Activated CD4-positive, alpha-beta T cell treated with anti-CD3 and anti-CD28 coated beads for 36 hours (primary cell): ENCODE data around the gene PTPN18. TPM values are rescaled to one million over a fixed set of nuclear protein-coding genes. Genes with fewer than 3 reads are reported as not detected.

Experiments used
- ATAC-seq: fragments of 200-7000 bp; cut with Tn5 transposase; one replicate; pipeline ENCODE4 v1.10.0; 2021; ENCODE audit warnings: mild to moderate bottlenecking, moderate library complexity
- CTCF ChIA-PET: fragments of 350-600 bp; sonication (Branson Sonifier 250); formaldehyde crosslinking; loops from one replicate; lab custom pipeline; 2021; ENCODE audit warnings: antibody characterized with exemption; lab: Charles Lee
- POLR2A ChIA-PET: fragments of 350-600 bp; sonication (Branson Sonifier 250); formaldehyde crosslinking; loops from one replicate; lab custom pipeline; 2021; ENCODE audit warnings: antibody characterized with exemption, inconsistent platforms; lab: Charles Lee
- DNase-seq: peaks from one replicate; pipeline ENCODE4 v3.0.0-alpha.2; 2020
- H3K27ac Mint-ChIP-seq: one replicate; pipeline ENCODE4 v1.8.0; 2021; ENCODE audit warnings: mixed read lengths
- H3K27me3 Mint-ChIP-seq: one replicate; pipeline ENCODE4 v1.8.0; 2021; ENCODE audit warnings: mixed read lengths
- H3K36me3 Mint-ChIP-seq: one replicate; pipeline ENCODE4 v1.8.0; 2021; ENCODE audit warnings: low read depth, mixed read lengths
- H3K4me1 Mint-ChIP-seq: one replicate; pipeline ENCODE4 v1.8.0; 2021; ENCODE audit warnings: mixed read lengths
- H3K4me3 Mint-ChIP-seq: one replicate; pipeline ENCODE4 v1.8.0; 2021; ENCODE audit warnings: mild to moderate bottlenecking, moderate library complexity, mixed read lengths
- H3K9me3 Mint-ChIP-seq: one replicate; pipeline ENCODE4 v1.8.0; 2021; ENCODE audit warnings: low read depth, mixed read lengths
- intact Hi-C, 2 experiments: fragments of 100-400 bp; cut with DNase I in 1 of 2; cut with micrococcal nuclease in 1 of 2; formaldehyde crosslinking; loops; one replicate each; pipeline versions ENCODE4 v1.14.2 to v1.15.1; 2022 to 2024; cut with DNase I, micrococcal nuclease
- total RNA-seq, 2 experiments: library from RNA; stranded (reverse); gene quantifications; one replicate each; pipeline ENCODE4 v1.2.3, GENCODE V29; 2021

The PTPN18 gene
- total RNA-seq, 2 experiments from 2014 or later, result 41.6 to 49.3 TPM

- ChIA-PET CTCF (interaction anchor here (0.6 to 3.4 kb wide), 9 partner anchors 9 to 1850 kb away, joined by 3 to 40 read pairs (median 4); partner anchors contain the start of genes MZT2B and SMPD4), POLR2A (interaction anchor here (0.7 to 2.4 kb wide), 3 partner anchors 8 to 160 kb away, joined by 3 to 7 read pairs (median 4); partner anchors contain the start of gene SMPD4)
- H3K4me1 Mint-ChIP-seq, result peaks cover 31% of the 10 kb centered on the region
- H3K4me3 Mint-ChIP-seq, result peak overlapping the region; percentile 98
- ATAC-seq, result no peak
- H3K36me3 Mint-ChIP-seq, result peaks cover 51% of the 10 kb centered on the region
- peak overlapping the region; percentile 100 for H3K27ac Mint-ChIP-seq
- intact Hi-C loops, result loop anchor here (1.0 to 10.0 kb wide), 11 partner anchors 14 to 1151 kb away; partner anchors contain the start of genes MZT2A (in 2 of the 2), FAM168B (in 1 of the 2), GPR148 (in 1 of the 2) and PTPN18 (in 1 of the 2)
- H3K9me3 Mint-ChIP-seq, result no peaks in the 10 kb centered on the region
- no peaks in the 10 kb centered on the region for H3K27me3 Mint-ChIP-seq
- DNase-seq, result peak; percentile 52
Observed at GRCh38 chr2:130341562-130342019, 14.3 kb upstream of the PTPN18 start.

GRCh38 chr2:130342020-130342532 is 13.8 kb upstream of the PTPN18 start:
- H3K27ac Mint-ChIP-seq, result peak overlapping the region; percentile 100
- ChIA-PET CTCF (interaction anchor here (0.6 to 3.4 kb wide), 9 partner anchors 10 to 765 kb away, joined by 3 to 40 read pairs (median 4); partner anchors contain the start of genes MZT2B and SMPD4), POLR2A (interaction anchor here (0.7 to 2.4 kb wide), 6 partner anchors 9 to 623 kb away, joined by 3 to 7 read pairs (median 4); partner anchors contain the start of gene SMPD4)
- ATAC-seq (peak; percentile 78), DNase-seq (peak; percentile 90)
- intact Hi-C loops, result loop anchor here (1.0 to 10.0 kb wide), 11 partner anchors 13 to 1151 kb away; partner anchors contain the start of genes MZT2A (in 2 of the 2), FAM168B (in 1 of the 2), GPR148 (in 1 of the 2) and PTPN18 (in 1 of the 2)
- peak overlapping the region; percentile 98 for H3K4me3 Mint-ChIP-seq
- no peaks in the 10 kb centered on the region for H3K27me3 Mint-ChIP-seq
- peaks cover 55% of the 10 kb centered on the region for H3K36me3 Mint-ChIP-seq
- no peaks in the 10 kb centered on the region for H3K9me3 Mint-ChIP-seq
- peaks cover 29% of the 10 kb centered on the region for H3K4me1 Mint-ChIP-seq

DNA sequence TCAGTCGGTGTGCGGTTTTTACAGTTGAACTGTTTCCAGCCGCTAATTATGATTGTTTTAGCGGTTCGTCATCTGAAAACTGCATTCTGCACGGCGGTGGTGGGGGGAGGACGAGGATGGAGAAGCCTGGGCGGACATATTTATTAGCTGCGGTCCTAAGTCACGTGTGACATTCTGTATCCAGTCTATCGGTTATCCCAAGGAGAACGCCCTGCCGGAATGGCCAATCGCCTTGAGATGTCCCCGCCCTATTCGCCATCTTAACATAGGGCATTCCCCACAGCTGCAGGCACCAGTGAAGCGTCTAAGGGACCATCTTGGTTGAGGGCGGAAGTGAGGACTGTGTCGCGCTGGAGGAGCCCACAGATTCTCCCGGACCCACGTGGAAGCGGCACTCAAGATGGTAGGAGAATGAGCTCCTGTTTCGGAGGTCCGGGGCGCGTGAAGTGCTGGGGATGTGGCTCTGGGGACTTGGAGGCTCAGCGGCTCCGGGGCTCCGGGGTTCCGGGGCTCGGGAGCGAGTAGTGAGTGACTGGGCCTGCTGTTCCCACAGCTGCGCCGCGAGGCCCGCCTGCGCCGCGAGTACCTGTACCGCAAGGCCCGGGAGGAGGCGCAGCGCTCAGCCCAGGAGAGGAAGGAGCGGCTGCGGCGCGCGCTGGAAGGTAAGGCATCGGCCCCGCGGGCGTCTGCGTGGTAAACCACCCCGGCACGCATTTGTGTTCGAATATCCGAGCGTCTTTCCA is 13.2 kb upstream of the PTPN18 start, which contains the start of gene IMP4:
IMP4 (plus strand) TSS at position 365 of the 743 bp plus-strand sequence; CDS start at position 401, 36 bp downstream.
- CTCF ChIA-PET, result interaction anchor here (0.6 to 3.4 kb wide), 9 partner anchors 10 to 764 kb away, joined by 3 to 40 read pairs (median 4); partner anchors contain the start of genes MZT2B and SMPD4
- DNase-seq (peak; percentile 96), ATAC-seq (peak; percentile 92)
- peaks cover 28% of the 10 kb centered on the region for H3K4me1 Mint-ChIP-seq
- peak within 1 kb of the TSS; percentile 98 for H3K4me3 Mint-ChIP-seq
- intact Hi-C loops, result loop anchor here (1.0 to 10.0 kb wide), 11 partner anchors 13 to 1150 kb away; partner anchors contain the start of genes MZT2A (in 2 of the 2), FAM168B (in 1 of the 2), GPR148 (in 1 of the 2) and PTPN18 (in 1 of the 2)
- peaks cover 62% of the 10 kb centered on the region for H3K36me3 Mint-ChIP-seq
- H3K9me3 Mint-ChIP-seq, result no peaks in the 10 kb centered on the region
- peak within 1 kb of the TSS; percentile 100 for H3K27ac Mint-ChIP-seq
- no peaks in the 10 kb centered on the region for H3K27me3 Mint-ChIP-seq
- POLR2A ChIA-PET, result interaction anchor here (0.8 to 2.4 kb wide), 5 partner anchors 10 to 622 kb away, joined by 3 to 7 read pairs (median 4); partner anchors contain the start of gene SMPD4

GRCh38 chr2:130344578-130344977 is 11.3 kb upstream of the PTPN18 start:
- Mint-ChIP-seq H3K36me3 (peaks cover 65% of the 10 kb centered on the region), H3K9me3 (no peaks in the 10 kb centered on the region), H3K4me1 (peaks cover 34% of the 10 kb centered on the region), H3K4me3 (peak overlapping the region; percentile 98), H3K27me3 (no peaks in the 10 kb centered on the region), H3K27ac (no peak overlapping the region)
- ChIA-PET CTCF (interaction anchor here (1.4 kb wide), 1 partner anchor 453 kb away, joined by 3 read pairs; no protein-coding TSS in a partner anchor), POLR2A (interaction anchor here (0.9 to 1.1 kb wide), 2 partner anchors 9 kb away, joined by 3 read pairs; no protein-coding TSS in a partner anchor)
- intact Hi-C loops, result loop anchor here (5.0 to 10.0 kb wide), 3 partner anchors 383 to 1148 kb away; partner anchors contain the start of genes GPR148 (in 1 of the 2) and MZT2A (in 1 of the 2)
- DNase-seq (no peak), ATAC-seq (no peak)

DNA sequence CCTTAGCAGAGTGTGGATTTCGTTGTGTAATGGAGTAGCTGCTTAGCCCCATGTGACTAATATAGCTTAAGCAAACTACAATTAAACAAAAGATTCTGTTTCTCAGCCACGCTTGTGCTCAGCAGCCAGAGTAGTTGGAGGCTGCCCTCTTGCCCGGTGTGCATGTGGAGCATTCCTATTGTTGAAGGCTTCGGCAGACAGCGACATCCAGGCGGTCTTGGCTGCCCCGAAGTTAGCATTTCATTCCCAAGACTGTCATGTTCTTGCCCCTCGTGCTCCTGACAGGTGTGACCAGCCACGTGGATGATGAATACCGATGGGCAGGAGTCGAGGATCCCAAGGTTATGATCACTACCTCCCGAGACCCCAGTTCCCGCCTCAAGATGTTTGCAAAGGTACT is 10.8 kb upstream of the PTPN18 start:
- Mint-ChIP-seq H3K4me1 (peaks cover 36% of the 10 kb centered on the region), H3K4me3 (peak overlapping the region; percentile 98), H3K36me3 (peaks cover 63% of the 10 kb centered on the region), H3K27me3 (no peaks in the 10 kb centered on the region), H3K9me3 (no peaks in the 10 kb centered on the region), H3K27ac (no peak overlapping the region)
- CTCF ChIA-PET, result interaction anchor here (1.4 kb wide), 1 partner anchor 452 kb away, joined by 3 read pairs; no protein-coding TSS in a partner anchor
- DNase-seq (no peak), ATAC-seq (no peak)
- POLR2A ChIA-PET, result interaction anchor here (1.1 kb wide), 1 partner anchor 9 kb away, joined by 3 read pairs; no protein-coding TSS in a partner anchor
- intact Hi-C loops, result loop anchor here in 1 of 2 experiments (10.0 kb wide), 1 partner anchor 480 kb away; no protein-coding TSS in a partner anchor

DNA sequence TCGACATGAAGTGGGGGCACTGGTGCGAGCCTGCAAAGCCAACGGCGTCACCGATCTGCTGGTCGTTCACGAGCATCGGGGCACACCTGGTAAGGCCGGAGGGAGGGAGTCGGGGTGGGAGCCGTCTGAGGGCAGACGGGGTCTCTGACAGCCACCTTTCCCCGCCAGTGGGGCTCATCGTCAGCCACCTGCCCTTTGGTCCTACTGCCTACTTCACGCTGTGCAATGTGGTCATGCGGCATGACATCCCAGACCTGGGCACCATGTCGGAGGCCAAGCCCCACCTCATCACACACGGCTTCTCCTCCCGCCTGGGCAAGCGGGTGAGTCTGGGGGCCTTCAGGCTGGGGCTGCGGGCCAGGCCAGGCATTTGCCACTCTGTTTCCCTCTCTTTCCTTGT is 10.2 kb upstream of the PTPN18 start:
- DNase-seq (no peak), ATAC-seq (no peak)
- intact Hi-C loops, result loop anchor here in 1 of 2 experiments (10.0 kb wide), 1 partner anchor 479 kb away; no protein-coding TSS in a partner anchor
- Mint-ChIP-seq H3K27ac (no peak overlapping the region), H3K4me3 (no peak overlapping the region), H3K36me3 (peaks cover 64% of the 10 kb centered on the region), H3K4me1 (peaks cover 36% of the 10 kb centered on the region), H3K9me3 (no peaks in the 10 kb centered on the region), H3K27me3 (no peaks in the 10 kb centered on the region)
- CTCF ChIA-PET, result no interaction called here
- POLR2A ChIA-PET, result interaction anchor here (1.1 kb wide), 1 partner anchor 10 kb away, joined by 3 read pairs; no protein-coding TSS in a partner anchor

DNA sequence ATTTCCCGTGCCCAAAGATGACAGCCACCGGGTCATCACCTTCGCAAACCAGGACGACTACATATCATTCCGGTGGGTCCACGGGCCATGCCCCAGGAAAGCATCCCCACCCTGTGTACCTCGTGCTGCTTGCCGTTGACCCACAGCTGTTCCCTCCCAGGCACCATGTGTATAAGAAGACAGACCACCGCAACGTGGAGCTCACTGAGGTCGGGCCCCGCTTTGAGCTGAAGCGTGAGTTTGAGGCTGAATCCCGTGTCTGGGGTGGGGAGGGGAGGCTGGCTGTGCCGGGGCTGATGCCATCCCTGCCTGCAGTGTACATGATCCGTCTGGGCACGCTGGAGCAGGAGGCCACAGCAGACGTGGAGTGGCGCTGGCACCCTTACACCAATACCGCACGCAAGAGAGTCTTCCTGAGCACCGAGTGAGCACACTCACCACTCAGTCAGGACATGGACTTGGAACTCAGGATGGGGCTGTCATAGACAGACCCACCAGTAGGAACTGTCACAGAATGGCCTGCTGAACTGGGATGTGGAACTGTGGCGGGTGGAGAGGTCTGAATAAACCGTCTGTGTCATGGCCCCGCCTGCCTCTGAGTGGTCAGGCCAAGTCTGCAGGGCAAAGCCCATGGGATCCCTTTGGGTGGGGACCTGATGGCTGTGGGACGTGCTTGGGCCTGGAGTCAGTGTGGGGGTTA is 9.7 kb upstream of the PTPN18 start:
- Mint-ChIP-seq H3K27me3 (no peaks in the 10 kb centered on the region), H3K27ac (peak overlapping the region; percentile 19), H3K36me3 (peaks cover 65% of the 10 kb centered on the region), H3K4me1 (peaks cover 33% of the 10 kb centered on the region), H3K4me3 (no peak overlapping the region), H3K9me3 (no peaks in the 10 kb centered on the region)
- DNase-seq (no peak), ATAC-seq (no peak)
- ChIA-PET CTCF (interaction anchor here (0.6 kb wide), 1 partner anchor 27 kb away, joined by 4 read pairs; no protein-coding TSS in a partner anchor), POLR2A (interaction anchor here (0.6 kb wide), 1 partner anchor 759 kb away, joined by 3 read pairs; no protein-coding TSS in a partner anchor)
- intact Hi-C loops, result loop anchor here in 1 of 2 experiments (10.0 kb wide), 1 partner anchor 479 kb away; no protein-coding TSS in a partner anchor

DNA sequence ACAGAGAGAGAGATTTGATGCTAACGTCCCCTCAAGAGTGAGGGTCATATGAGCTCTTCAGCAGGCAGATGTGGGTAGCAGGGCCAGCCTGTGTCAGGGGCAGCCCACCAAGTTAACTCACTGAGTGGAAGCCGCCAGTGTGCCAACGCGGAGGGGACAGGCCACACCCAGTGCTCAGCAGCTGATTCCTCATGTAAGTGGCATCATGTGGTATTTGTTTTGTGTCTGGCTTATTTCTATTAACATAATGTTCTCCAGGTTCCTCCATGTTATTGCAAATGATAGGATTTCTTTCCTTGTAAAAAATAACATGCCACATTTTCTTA is 9.2 kb upstream of the PTPN18 start:
- DNase-seq (no peak), ATAC-seq (no peak)
- Mint-ChIP-seq H3K9me3 (no peaks in the 10 kb centered on the region), H3K4me1 (peaks cover 29% of the 10 kb centered on the region), H3K27me3 (no peaks in the 10 kb centered on the region), H3K36me3 (peaks cover 65% of the 10 kb centered on the region), H3K27ac (no peak overlapping the region), H3K4me3 (no peak overlapping the region)
- ChIA-PET POLR2A (interaction anchor here (0.6 kb wide), 1 partner anchor 758 kb away, joined by 3 read pairs; no protein-coding TSS in a partner anchor), CTCF (interaction anchor here (0.6 kb wide), 1 partner anchor 26 kb away, joined by 4 read pairs; no protein-coding TSS in a partner anchor)
- intact Hi-C loops, result loop anchor here in 1 of 2 experiments (10.0 kb wide), 1 partner anchor 478 kb away; no protein-coding TSS in a partner anchor

GRCh38 chr2:130347220-130347925 is 8.5 kb upstream of the PTPN18 start:
- no peak for DNase-seq
- ChIA-PET CTCF (interaction anchor here (0.8 to 1.3 kb wide), 2 partner anchors 15 to 25 kb away, joined by 3 to 4 read pairs; no protein-coding TSS in a partner anchor), POLR2A (interaction anchor here (0.7 kb wide), 1 partner anchor 494 kb away, joined by 3 read pairs; no protein-coding TSS in a partner anchor)
- Mint-ChIP-seq H3K4me3 (no peak overlapping the region), H3K36me3 (peaks cover 65% of the 10 kb centered on the region), H3K9me3 (no peaks in the 10 kb centered on the region), H3K4me1 (peaks cover 29% of the 10 kb centered on the region), H3K27ac (no peak overlapping the region), H3K27me3 (no peaks in the 10 kb centered on the region)
- intact Hi-C loops, result loop anchor here in 1 of 2 experiments (10.0 kb wide), 1 partner anchor 477 kb away; no protein-coding TSS in a partner anchor
- no peak for ATAC-seq
